Mammary epithelial cell (primary cell): ENCODE measurements around the gene FLRT2.

ENCODE experiments used
- EZH2 ChIP-seq: IDR thresholded peaks from 2 replicates; pipeline ENCODE4 v1.6.1; 2012; ENCODE audit warnings: low read length, inconsistent platforms, borderline replicate concordance
- TF ChIP-seq, protein P1 (sequence below), 2 donors: IDR thresholded peaks in 1 of 2; conservative IDR thresholded peaks in 1 of 2; 2 replicates each; pipeline ENCODE4 v1.5.1; 2011 to 2012; ENCODE audit warnings: inconsistent platforms in 2 of 2, low read length in 2 of 2, mild to moderate bottlenecking in 2 of 2, control low read depth in 1 of 2, low read depth in 1 of 2; ENCODE audit not compliant: insufficient read depth in 1 of 2; ENCODE audit errors: extremely low read depth in 1 of 2

DNA sequence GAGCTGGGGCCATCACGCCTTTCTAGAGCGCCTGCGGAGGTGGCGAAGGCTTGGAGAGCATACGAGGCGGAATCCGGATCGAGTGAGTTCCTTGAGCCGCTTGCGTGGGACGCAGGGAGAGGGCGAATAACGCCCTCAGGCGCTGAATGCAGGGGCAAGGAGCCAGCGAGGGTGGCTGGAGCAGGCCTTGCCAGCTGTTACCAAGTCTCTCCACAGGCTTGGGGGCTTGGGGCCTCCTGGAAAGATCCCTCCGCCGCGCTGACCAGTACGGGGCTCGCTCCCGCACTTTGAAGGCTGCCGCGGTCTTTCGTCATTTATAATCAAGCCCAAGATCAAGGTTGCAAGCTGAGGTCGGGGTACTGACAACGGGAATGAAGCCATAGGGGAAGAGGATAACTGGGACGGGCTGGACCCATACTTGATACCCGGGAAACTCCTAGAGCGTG is 1.2 kb downstream of the FLRT2 start:
- TF ChIP-seq, protein P1, sequence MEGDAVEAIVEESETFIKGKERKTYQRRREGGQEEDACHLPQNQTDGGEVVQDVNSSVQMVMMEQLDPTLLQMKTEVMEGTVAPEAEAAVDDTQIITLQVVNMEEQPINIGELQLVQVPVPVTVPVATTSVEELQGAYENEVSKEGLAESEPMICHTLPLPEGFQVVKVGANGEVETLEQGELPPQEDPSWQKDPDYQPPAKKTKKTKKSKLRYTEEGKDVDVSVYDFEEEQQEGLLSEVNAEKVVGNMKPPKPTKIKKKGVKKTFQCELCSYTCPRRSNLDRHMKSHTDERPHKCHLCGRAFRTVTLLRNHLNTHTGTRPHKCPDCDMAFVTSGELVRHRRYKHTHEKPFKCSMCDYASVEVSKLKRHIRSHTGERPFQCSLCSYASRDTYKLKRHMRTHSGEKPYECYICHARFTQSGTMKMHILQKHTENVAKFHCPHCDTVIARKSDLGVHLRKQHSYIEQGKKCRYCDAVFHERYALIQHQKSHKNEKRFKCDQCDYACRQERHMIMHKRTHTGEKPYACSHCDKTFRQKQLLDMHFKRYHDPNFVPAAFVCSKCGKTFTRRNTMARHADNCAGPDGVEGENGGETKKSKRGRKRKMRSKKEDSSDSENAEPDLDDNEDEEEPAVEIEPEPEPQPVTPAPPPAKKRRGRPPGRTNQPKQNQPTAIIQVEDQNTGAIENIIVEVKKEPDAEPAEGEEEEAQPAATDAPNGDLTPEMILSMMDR (conservative IDR thresholded peaks at IDR 0.05 in 1 of 2, IDR thresholded peaks at IDR 0.05 in 1 of 2; ENCODE audit: extremely low read depth in 1 of 2, insufficient read depth in 1 of 2, low read depth in 1 of 2, low read length in 2 of 2): no peak
- no peak for TF ChIP-seq EZH2
